ENCODE data around the gene TNFAIP6.

TNFAIP6 gene

GRCh38 chr2:151374436-151374835 is 17.0 kb downstream of the TNFAIP6 start:
- TF ChIP-seq POLR2AphosphoS5 (IDR thresholded peaks at IDR 0.05; ENCODE audit: low read depth, low read length) (no peak), REST (IDR thresholded peaks at IDR 0.05; ENCODE audit: insufficient read depth in 1 of 2, low read depth in 2 of 2, low read length in 2 of 2) (no peak)

- TF ChIP-seq REST (IDR thresholded peaks at IDR 0.05; ENCODE audit: insufficient read depth in 1 of 2, low read depth in 2 of 2, low read length in 2 of 2) (no peak), POLR2AphosphoS5 (IDR thresholded peaks at IDR 0.05; ENCODE audit: low read depth, low read length) (no peak), FOXP2 (optimal IDR thresholded peaks at IDR 0.05; ENCODE audit: borderline replicate concordance, extremely low read depth, extremely low read length, insufficient read depth) (no peak)
Measured at GRCh38 chr2:151379169-151379568, 21.8 kb downstream of the TNFAIP6 start.

- TF ChIP-seq TAF1 (IDR thresholded peaks at IDR 0.05; ENCODE audit: borderline replicate concordance, insufficient read depth, low read length) (no peak), SIN3A (IDR thresholded peaks at IDR 0.05; ENCODE audit: borderline replicate concordance, insufficient read depth, low read length) (no peak), POLR2AphosphoS5 (IDR thresholded peaks at IDR 0.05; ENCODE audit: low read depth, low read length) (no peak), FOXP2 (optimal IDR thresholded peaks at IDR 0.05; ENCODE audit: borderline replicate concordance, extremely low read depth, extremely low read length, insufficient read depth) (no peak), REST (IDR thresholded peaks at IDR 0.05; ENCODE audit: insufficient read depth in 1 of 2, low read depth in 2 of 2, low read length in 2 of 2) (no peak)
Measured at GRCh38 chr2:151380580-151381235, 23.3 kb downstream of the TNFAIP6 start.

GRCh38 chr2:151381266-151381665 is 23.9 kb downstream of the TNFAIP6 start:
- TF ChIP-seq TAF1 (IDR thresholded peaks at IDR 0.05; ENCODE audit: borderline replicate concordance, insufficient read depth, low read length), result no peak
- TF ChIP-seq SIN3A (IDR thresholded peaks at IDR 0.05; ENCODE audit: borderline replicate concordance, insufficient read depth, low read length), result no peak
- TF ChIP-seq FOXP2 (optimal IDR thresholded peaks at IDR 0.05; ENCODE audit: borderline replicate concordance, extremely low read depth, extremely low read length, insufficient read depth), result no peak
- TF ChIP-seq REST (IDR thresholded peaks at IDR 0.05; ENCODE audit: insufficient read depth in 1 of 2, low read depth in 2 of 2, low read length in 2 of 2), result no peak
- no peak for TF ChIP-seq POLR2AphosphoS5 (IDR thresholded peaks at IDR 0.05; ENCODE audit: low read depth, low read length)

- TF ChIP-seq POLR2AphosphoS5 (IDR thresholded peaks at IDR 0.05; ENCODE audit: low read depth, low read length) (no peak), SIN3A (IDR thresholded peaks at IDR 0.05; ENCODE audit: borderline replicate concordance, insufficient read depth, low read length) (no peak), FOXP2 (optimal IDR thresholded peaks at IDR 0.05; ENCODE audit: borderline replicate concordance, extremely low read depth, extremely low read length, insufficient read depth) (no peak), REST (IDR thresholded peaks at IDR 0.05; ENCODE audit: insufficient read depth in 1 of 2, low read depth in 2 of 2, low read length in 2 of 2) (no peak), TAF1 (IDR thresholded peaks at IDR 0.05; ENCODE audit: borderline replicate concordance, insufficient read depth, low read length) (no peak)
Measured at GRCh38 chr2:151388011-151388410, 30.6 kb downstream of the TNFAIP6 start.

Measured in PFSK-1 (cell line).